Mesodermal cell (in vitro differentiated cells): Measurements from ENCODE around the gene L1CAM.

Experiments
- H3K27ac ChIP-seq: 2 replicates; pipeline ENCODE4 v1.7.0; 2013; ENCODE audit warnings: mild to moderate bottlenecking, low read depth, low read length, moderate library complexity; ENCODE audit not compliant: severe bottlenecking
- H3K36me3 ChIP-seq: 2 replicates; pipeline ENCODE4 v1.7.1; 2013; ENCODE audit warnings: mild to moderate bottlenecking, low read length, moderate library complexity; ENCODE audit not compliant: control insufficient read depth, insufficient read depth
- H3K4me1 ChIP-seq: one replicate; pipeline ENCODE4 v1.7.1; 2013; ENCODE audit warnings: mild to moderate bottlenecking, low read length; ENCODE audit not compliant: insufficient read depth, control insufficient read depth, poor library complexity, severe bottlenecking
- H3K4me3 ChIP-seq: 2 replicates; pipeline ENCODE4 v1.7.0; 2013; ENCODE audit warnings: low read length, control low read depth, mild to moderate bottlenecking; ENCODE audit not compliant: insufficient read depth, poor library complexity, severe bottlenecking; ENCODE audit errors: extremely low read depth
- H3K9me3 ChIP-seq: 2 replicates; pipeline ENCODE4 v1.7.1; 2013; ENCODE audit warnings: mild to moderate bottlenecking, low read length, moderate library complexity; ENCODE audit not compliant: control insufficient read depth
- WGBS, 2 experiments: methylation state at CpG; one replicate each; pipeline ENCODE4 v1.1.5; 2013; ENCODE audit warnings: missing lambda C conversion rate in 2 of 2; ENCODE audit not compliant: insufficient coverage in 2 of 2; 5-methylcytosine and 5-hydroxymethylcytosine counted together

The L1CAM gene

GRCh38 chrX:153909980-153910360 is 24.0 kb upstream of the L1CAM start:
- Histone ChIP-seq H3K27ac (no peak overlapping the region), H3K9me3 (no peaks in the 10 kb centered on the region), H3K36me3 (no peaks in the 10 kb centered on the region), H3K4me1 (no peaks in the 10 kb centered on the region), H3K4me3 (no peak overlapping the region)
- 93 to 97% methylated on average over 8 to 22 of the region's 25 CpGs for WGBS, 2 experiments

GRCh38 chrX:153909024-153909979 is 23.3 kb upstream of the L1CAM start:
- Histone ChIP-seq H3K4me3 (no peak overlapping the region), H3K9me3 (no peaks in the 10 kb centered on the region), H3K27ac (no peak overlapping the region), H3K4me1 (peaks cover 1% of the 10 kb centered on the region), H3K36me3 (no peaks in the 10 kb centered on the region)
- 84 to 89% methylated on average over 10 to 20 of the region's 37 CpGs for whole genome bisulfite sequencing, 2 experiments

- H3K36me3 ChIP-seq, result no peaks in the 10 kb centered on the region
- peaks cover 7% of the 10 kb centered on the region for H3K4me1 ChIP-seq
- H3K27ac ChIP-seq, result no peak overlapping the region
- 87 to 93% methylated on average over 3 to 18 of the region's 23 CpGs for WGBS, 2 experiments
- H3K9me3 ChIP-seq, result no peaks in the 10 kb centered on the region
- no peak overlapping the region for H3K4me3 ChIP-seq
These were observed 22.4 kb upstream of the L1CAM start for GRCh38 chrX:153908219-153908860.

GRCh38 chrX:153907456-153907855 is 21.5 kb upstream of the L1CAM start:
- H3K4me1 ChIP-seq, result peaks cover 9% of the 10 kb centered on the region

GRCh38 chrX:153906126-153906917 is 20.3 kb upstream of the L1CAM start:
- H3K36me3 ChIP-seq, result no peaks in the 10 kb centered on the region
- H3K4me3 ChIP-seq, result no peak overlapping the region
- H3K4me1 ChIP-seq, result peaks cover 14% of the 10 kb centered on the region
- H3K9me3 ChIP-seq, result no peaks in the 10 kb centered on the region
- 93 to 94% methylated on average over 13 to 19 of the region's 27 CpGs for WGBS, 2 experiments
- H3K27ac ChIP-seq, result no peak overlapping the region

More at GRCh38 chrX:153907456-153907855, 21.5 kb upstream of the L1CAM start:
- Histone ChIP-seq H3K27ac (no peak overlapping the region), H3K36me3 (no peaks in the 10 kb centered on the region), H3K4me3 (no peak overlapping the region), H3K9me3 (no peaks in the 10 kb centered on the region)
- no CpG with 5 or more reads among the region's 12 CpGs for WGBS, 2 experiments

GRCh38 chrX:153905481-153906095 is 19.6 kb upstream of the L1CAM start:
- Histone ChIP-seq H3K36me3 (no peaks in the 10 kb centered on the region), H3K27ac (no peak overlapping the region), H3K9me3 (no peaks in the 10 kb centered on the region), H3K4me3 (no peak overlapping the region), H3K4me1 (peaks cover 16% of the 10 kb centered on the region)
- 94 to 96% methylated on average over 15 to 26 of the region's 32 CpGs for WGBS, 2 experiments

- Histone ChIP-seq H3K27ac (no peak within 1 kb of the TSS), H3K4me1 (peaks cover 16% of the 10 kb centered on the region), H3K4me3 (no peak within 1 kb of the TSS), H3K36me3 (no peaks in the 10 kb centered on the region), H3K9me3 (no peaks in the 10 kb centered on the region)
- WGBS, 2 experiments, result 84 to 86% methylated on average over 4 to 13 of the region's 26 CpGs
These were observed 18.3 kb upstream of the L1CAM start, which contains the start of gene AVPR2 for GRCh38 chrX:153903991-153904957. TSS of gene AVPR2 (plus strand) at chrX:153904673. CDS start at chrX:153905146, 473 bp downstream.

GRCh38 chrX:153903238-153903980 is 17.4 kb upstream of the L1CAM start:
- Histone ChIP-seq H3K9me3 (no peaks in the 10 kb centered on the region), H3K4me1 (peaks cover 16% of the 10 kb centered on the region), H3K27ac (no peak overlapping the region), H3K4me3 (no peak overlapping the region), H3K36me3 (no peaks in the 10 kb centered on the region)
- WGBS, 2 experiments, result 71% methylated on average over 2 of the region's 18 CpGs; no CpG with 5 or more reads in 1 of the 2 experiments

GRCh38 chrX:153902385-153902784 is 16.4 kb upstream of the L1CAM start:
- no peak overlapping the region for H3K4me3 ChIP-seq
- no peak overlapping the region for H3K27ac ChIP-seq
- no peaks in the 10 kb centered on the region for H3K36me3 ChIP-seq
- WGBS, 2 experiments, result 94% methylated on average over 5 of the region's 10 CpGs; no CpG with 5 or more reads in 1 of the 2 experiments
- H3K9me3 ChIP-seq, result no peaks in the 10 kb centered on the region
- H3K4me1 ChIP-seq, result peaks cover 16% of the 10 kb centered on the region
